ENCODE results near the gene PSMD1.

DNA sequence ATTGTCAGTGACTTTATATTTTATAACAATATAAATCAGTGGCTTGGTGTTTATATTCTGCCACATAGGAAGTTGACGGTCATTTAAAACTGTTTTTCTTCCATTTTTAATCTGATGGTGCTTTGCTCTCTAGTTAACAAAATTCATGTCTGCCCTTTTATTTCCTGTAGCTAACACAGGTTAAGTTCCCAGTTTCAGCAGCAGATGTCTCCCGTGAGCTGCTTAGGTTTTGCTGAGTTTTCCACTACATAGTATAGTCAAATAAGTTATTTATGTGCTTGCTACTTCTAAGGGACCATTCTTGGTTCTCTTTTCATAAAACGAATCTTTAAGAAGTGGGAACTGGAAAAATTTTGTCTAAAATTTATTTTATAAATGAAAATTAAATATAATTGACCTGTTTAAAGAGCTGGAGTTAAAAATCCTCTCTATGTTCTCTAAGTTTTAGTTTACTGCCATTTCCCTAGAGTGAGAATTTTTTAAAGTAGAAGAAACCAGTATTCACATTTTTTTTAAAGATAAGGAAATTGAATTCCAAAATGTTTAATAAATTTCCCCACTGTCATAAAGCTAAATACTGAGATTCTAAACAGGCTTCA, 47.5 kb downstream of the PSMD1 start:
- TF ChIP-seq GATA2 (IDR thresholded peaks at IDR 0.05; ENCODE audit: low read depth, low read length): no peak
- TF ChIP-seq GATA3 (IDR thresholded peaks at IDR 0.05; ENCODE audit: low read depth, low read length): no peak

Measured in SH-SY5Y (cell line).